H9 (cell line): ENCODE results near the gene TCAF1. TPM values are rescaled to one million over a fixed set of nuclear protein-coding genes. Genes with fewer than 3 reads are reported as not detected.

ENCODE experiments used
- DNase-seq: peaks from one replicate; pipeline ENCODE4 v3.0.0-alpha.2; 2017
- H2AFZ ChIP-seq: one replicate; pipeline ENCODE4 v1.6.1; 2013; ENCODE audit warnings: mild to moderate bottlenecking, low read length, control low read depth, moderate library complexity
- H2AK5ac ChIP-seq: 2 replicates; pipeline ENCODE4 v1.6.1; 2013; ENCODE audit warnings: low read length, control low read depth, mixed read lengths; ENCODE audit not compliant: insufficient read length
- H2BK120ac ChIP-seq: one replicate; pipeline ENCODE4 v1.6.1; 2013; ENCODE audit warnings: low read depth, mild to moderate bottlenecking, low read length, control low read depth, inconsistent platforms; ENCODE audit not compliant: poor library complexity, severe bottlenecking
- H2BK12ac ChIP-seq: 2 replicates; pipeline ENCODE4 v1.6.1; 2013; ENCODE audit warnings: low read length, control low read depth, mixed read lengths, low read depth; ENCODE audit not compliant: insufficient read length
- H2BK15ac ChIP-seq: 2 replicates; pipeline ENCODE4 v1.6.1; 2013; ENCODE audit warnings: low read depth, low read length, control low read depth
- H2BK20ac ChIP-seq: one replicate; pipeline ENCODE4 v1.6.1; 2013; ENCODE audit warnings: low read depth, mild to moderate bottlenecking, low read length, control low read depth, inconsistent platforms; ENCODE audit not compliant: poor library complexity, severe bottlenecking
- H2BK5ac ChIP-seq: 2 replicates; pipeline ENCODE4 v1.6.1; 2013; ENCODE audit warnings: low read length, control low read depth, mixed read lengths; ENCODE audit not compliant: insufficient read length
- H3K14ac ChIP-seq: 2 replicates; pipeline ENCODE4 v1.6.1; 2013; ENCODE audit warnings: low read length, control low read depth; ENCODE audit not compliant: insufficient read depth
- H3K18ac ChIP-seq: 2 replicates; pipeline ENCODE4 v1.6.1; 2013; ENCODE audit warnings: low read depth, mild to moderate bottlenecking, mixed read lengths, low read length, control low read depth; ENCODE audit not compliant: insufficient read length
- H3K23ac ChIP-seq: 2 replicates; pipeline ENCODE4 v1.6.1; 2013; ENCODE audit warnings: low read length, control low read depth, mixed read lengths, low read depth; ENCODE audit not compliant: insufficient read length
- H3K23me2 ChIP-seq: 2 replicates; pipeline ENCODE4 v1.6.1; 2013; ENCODE audit warnings: low read depth, mild to moderate bottlenecking, mixed read lengths, low read length, control low read depth; ENCODE audit not compliant: insufficient read length, poor library complexity, severe bottlenecking
- H3K27ac ChIP-seq: 2 replicates; pipeline ENCODE4 v1.5.1; 2013; ENCODE audit warnings: low read length, control low read depth, mixed read lengths, low read depth; ENCODE audit not compliant: insufficient read length
- H3K27me3 ChIP-seq: 2 replicates; pipeline ENCODE4 v1.6.1; 2013; ENCODE audit warnings: low read length, control low read depth, inconsistent platforms; ENCODE audit not compliant: insufficient read depth
- H3K4ac ChIP-seq: 2 replicates; pipeline ENCODE4 v1.6.1; 2013; ENCODE audit warnings: low read depth, mild to moderate bottlenecking, control low read depth, inconsistent platforms, low read length, moderate library complexity
- H3K4me1 ChIP-seq: 2 replicates; pipeline ENCODE4 v1.6.1; 2013; ENCODE audit warnings: low read length, control low read depth, inconsistent platforms; ENCODE audit not compliant: insufficient read depth
- H3K4me2 ChIP-seq: 2 replicates; pipeline ENCODE4 v1.6.1; 2013; ENCODE audit warnings: low read length, control low read depth, mixed read lengths; ENCODE audit not compliant: insufficient read length, insufficient read depth
- H3K56ac ChIP-seq: 2 replicates; pipeline ENCODE4 v1.6.1; 2013; ENCODE audit warnings: low read depth, mild to moderate bottlenecking, mixed read lengths, low read length, control low read depth; ENCODE audit not compliant: insufficient read length
- H3K79me1 ChIP-seq: 2 replicates; pipeline ENCODE4 v1.6.1; 2013; ENCODE audit warnings: low read depth, mild to moderate bottlenecking, moderate library complexity, low read length, control low read depth, inconsistent platforms; ENCODE audit not compliant: insufficient read depth, poor library complexity, severe bottlenecking
- H3K79me2 ChIP-seq: 2 replicates; pipeline ENCODE4 v1.6.1; 2013; ENCODE audit warnings: low read length, control low read depth, inconsistent platforms; ENCODE audit not compliant: insufficient read depth
- H3K9ac ChIP-seq: 2 replicates; pipeline ENCODE4 v1.6.1; 2013; ENCODE audit warnings: low read length, control low read depth, mixed read lengths; ENCODE audit not compliant: insufficient read length; ENCODE audit errors: extremely low read depth
- H3K9me3 ChIP-seq: one replicate; pipeline ENCODE4 v1.6.1; 2013; ENCODE audit warnings: low read depth, low read length, inconsistent platforms; ENCODE audit not compliant: control insufficient read depth
- H3T11ph ChIP-seq: one replicate; pipeline ENCODE4 v1.6.1; 2013; ENCODE audit warnings: mild to moderate bottlenecking, low read length, control low read depth, inconsistent platforms
- H4K20me1 ChIP-seq: one replicate; pipeline ENCODE4 v1.6.1; 2013; ENCODE audit not compliant: control insufficient read depth, insufficient read length, insufficient read depth
- H4K5ac ChIP-seq: 2 replicates; pipeline ENCODE4 v1.6.1; 2013; ENCODE audit warnings: low read depth, mild to moderate bottlenecking, mixed read lengths, low read length, control low read depth; ENCODE audit not compliant: insufficient read length
- H4K8ac ChIP-seq: replicated peaks from 2 replicates; pipeline ENCODE4 v1.6.1; 2013; ENCODE audit warnings: low read length, control low read depth, mixed read lengths, low read depth; ENCODE audit not compliant: insufficient read length
- H4K91ac ChIP-seq: 2 replicates; pipeline ENCODE4 v1.6.1; 2013; ENCODE audit warnings: low read depth, mild to moderate bottlenecking, moderate library complexity, mixed read lengths, low read length, control low read depth; ENCODE audit not compliant: insufficient read length
- H3K27ac Mint-ChIP-seq, 3 experiments: 2 replicates in 2 of 3; 3 replicates in 1 of 3; pipeline ENCODE4 v1.8.0; 2020 to 2021; ENCODE audit warnings: mixed read lengths in 3 of 3, mild to moderate bottlenecking in 1 of 3, moderate library complexity in 1 of 3
- H3K27me3 Mint-ChIP-seq: 2 replicates; pipeline ENCODE4 v1.8.0; 2021; ENCODE audit warnings: low read depth, mild to moderate bottlenecking, moderate library complexity, mixed read lengths
- H3K36me3 Mint-ChIP-seq, 3 experiments: 2 replicates in 2 of 3; 3 replicates in 1 of 3; pipeline ENCODE4 v1.8.0; 2020 to 2021; ENCODE audit warnings: low read depth in 3 of 3, mixed read lengths in 3 of 3; ENCODE audit not compliant: insufficient read depth in 1 of 3
- H3K4me1 Mint-ChIP-seq, 2 experiments: 2 replicates each; pipeline ENCODE4 v1.8.0; 2020; ENCODE audit warnings: mixed read lengths in 2 of 2
- H3K4me3 Mint-ChIP-seq, 2 experiments: 2 replicates in 1 of 2; 3 replicates in 1 of 2; pipeline ENCODE4 v1.8.0; 2020 to 2021; ENCODE audit warnings: mild to moderate bottlenecking in 2 of 2, mixed read lengths in 2 of 2, moderate library complexity in 1 of 2
- H3K9me3 Mint-ChIP-seq, 2 experiments: 2 replicates in 1 of 2; 3 replicates in 1 of 2; pipeline ENCODE4 v1.8.0; 2020; ENCODE audit warnings: mild to moderate bottlenecking in 2 of 2, mixed read lengths in 2 of 2, moderate library complexity in 1 of 2
- CTCF ChIP-seq: fragments of 200-600 bp; sonication (generic); conservative IDR thresholded peaks from 3 replicates; pipeline ENCODE4 v1.8.0; 2021; ENCODE audit warnings: antibody characterized with exemption, mild to moderate bottlenecking
- WGBS: extraction: QIAGEN DNeasy Blood & Tissue Kit; methylation state at CpG from one replicate; pipeline ENCODE4 v1.1.7; 2013; ENCODE audit warnings: missing lambda C conversion rate, low lambda C conversion rate, mixed read lengths; ENCODE audit not compliant: insufficient read length; ENCODE audit errors: extremely low coverage; 5-methylcytosine and 5-hydroxymethylcytosine counted together
- total RNA-seq: library from RNA; stranded (reverse); gene quantifications from 2 replicates; pipeline ENCODE4 v1.2.1, GENCODE V29; 2021

The TCAF1 gene
- total RNA-seq, 1 experiment from 2014 or later = 46.8 TPM

GRCh38 chr7:143947111-143947510 lies 45.1 kb upstream of the TCAF1 start:
- Histone ChIP-seq H2BK15ac (no peak overlapping the region), H3K27me3 (no peaks in the 10 kb centered on the region), H3K4me1 (no peaks in the 10 kb centered on the region), H3K79me1 (no peaks in the 10 kb centered on the region), H3K9me3 (no peaks in the 10 kb centered on the region), H3K4ac (no peak overlapping the region), H3K27ac (no peak overlapping the region), H3K4me2 (no peak overlapping the region), H4K8ac (no peak overlapping the region), H3K18ac (no peak overlapping the region), H3K23ac (no peak overlapping the region), H2AFZ (no peak overlapping the region), H4K91ac (no peak overlapping the region), H2BK120ac (no peak overlapping the region), H4K5ac (no peak overlapping the region), H2BK20ac (no peak overlapping the region), H3K56ac (no peak overlapping the region), H3K14ac (no peak overlapping the region), H3K79me2 (no peaks in the 10 kb centered on the region), H2BK5ac (no peak overlapping the region), H2BK12ac (no peak overlapping the region), H2AK5ac (no peak overlapping the region), H4K20me1 (no peaks in the 10 kb centered on the region), H3K23me2 (no peaks in the 10 kb centered on the region), H3K9ac (no peak overlapping the region), H3T11ph (no peak overlapping the region)
- TF ChIP-seq CTCF = no peak
- DNase-seq = no peak
- H3K4me1 Mint-ChIP-seq = no peaks in the 10 kb centered on the region
- H3K4me3 Mint-ChIP-seq = no peak overlapping the region
- no peaks in the 10 kb centered on the region; the same call in none of the 2 replicates for H3K27me3 Mint-ChIP-seq
- peaks cover 0 to 14% (median 0%) of the 10 kb centered on the region in 3 experiments; a peak in 4 of 7 replicates for H3K36me3 Mint-ChIP-seq
- no CpG with 5 or more reads among the region's 2 CpGs for WGBS
- H3K27ac Mint-ChIP-seq = no peak overlapping the region
- peaks cover 6 to 13% of the 10 kb centered on the region in 2 experiments for H3K9me3 Mint-ChIP-seq
